Naive thymus-derived CD4-positive, alpha-beta T cell (primary cell): ENCODE measurements around the gene GNA12. TPM values are rescaled to one million over a fixed set of nuclear protein-coding genes. Genes with fewer than 3 reads are reported as not detected.

Experiments used
- ATAC-seq: fragments of 150-1000 bp; cut with Tn5 transposase; 2 replicates; pipeline ENCODE4 v1.10.0; 2021; ENCODE audit warnings: mild to moderate bottlenecking, moderate library complexity
- CTCF ChIA-PET: fragments of 350-600 bp; sonication (Branson Sonifier 250); formaldehyde crosslinking; loops from one replicate; lab custom pipeline; 2021; ENCODE audit warnings: antibody characterized with exemption; lab: Charles Lee
- POLR2A ChIA-PET: fragments of 350-600 bp; sonication (Branson Sonifier 250); formaldehyde crosslinking; loops from one replicate; lab custom pipeline; 2021; ENCODE audit warnings: antibody characterized with exemption, inconsistent platforms; lab: Charles Lee
- DNase-seq, 9 donors: peaks; one replicate each; pipeline versions ENCODE4 v3.0.0 to v3.0.0-alpha.2; 2020 to 2022; ENCODE audit warnings: mixed read lengths in 1 of 9
- H3K27ac ChIP-seq: one replicate; pipeline ENCODE4 v1.7.0; 2013; ENCODE audit warnings: mild to moderate bottlenecking, low read depth, low read length, moderate library complexity
- H3K27me3 ChIP-seq, 2 donors: one replicate each; pipeline ENCODE4 v1.7.0; 2013; ENCODE audit warnings: low read length in 2 of 2, mild to moderate bottlenecking in 2 of 2, moderate library complexity in 2 of 2; ENCODE audit not compliant: control insufficient read depth in 2 of 2, insufficient read depth in 2 of 2
- H3K36me3 ChIP-seq, 3 experiments: 1 replicate in 2 of 3; 2 replicates in 1 of 3; pipeline ENCODE4 v1.7.0; 2013; ENCODE audit warnings: low read length in 3 of 3, mild to moderate bottlenecking in 3 of 3, moderate library complexity in 1 of 3; ENCODE audit not compliant: insufficient read depth in 3 of 3, control insufficient read depth in 2 of 3
- H3K4me1 ChIP-seq, 2 donors: one replicate each; pipeline ENCODE4 v1.7.0; 2013; ENCODE audit warnings: low read length in 2 of 2, mild to moderate bottlenecking in 2 of 2, moderate library complexity in 1 of 2; ENCODE audit not compliant: control insufficient read depth in 2 of 2, insufficient read depth in 2 of 2
- H3K4me3 ChIP-seq: 2 replicates; pipeline ENCODE4 v1.7.0; 2013; ENCODE audit warnings: mild to moderate bottlenecking, low read length
- H3K9me3 ChIP-seq, 3 experiments: 1 replicate in 2 of 3; 2 replicates in 1 of 3; pipeline ENCODE4 v1.7.0; 2013; ENCODE audit warnings: low read length in 3 of 3; ENCODE audit not compliant: control insufficient read depth in 2 of 3
- H3K27ac Mint-ChIP-seq, 9 donors: one replicate each; pipeline ENCODE4 v1.8.0; 2020 to 2022; ENCODE audit warnings: mixed read lengths in 9 of 9, mild to moderate bottlenecking in 8 of 9, moderate library complexity in 5 of 9, inconsistent platforms in 2 of 9
- H3K27me3 Mint-ChIP-seq, 5 donors: one replicate each; pipeline ENCODE4 v1.8.0; 2021 to 2022; ENCODE audit warnings: mixed read lengths in 5 of 5, mild to moderate bottlenecking in 1 of 5
- H3K36me3 Mint-ChIP-seq, 5 donors: one replicate each; pipeline ENCODE4 v1.8.0; 2020 to 2022; ENCODE audit warnings: mixed read lengths in 5 of 5, mild to moderate bottlenecking in 3 of 5, inconsistent platforms in 1 of 5
- H3K4me1 Mint-ChIP-seq, 7 donors: one replicate each; pipeline ENCODE4 v1.8.0; 2020 to 2022; ENCODE audit warnings: mixed read lengths in 7 of 7, mild to moderate bottlenecking in 3 of 7, inconsistent platforms in 1 of 7
- H3K4me3 Mint-ChIP-seq, 10 donors: one replicate each; pipeline ENCODE4 v1.8.0; 2020 to 2022; ENCODE audit warnings: mild to moderate bottlenecking in 10 of 10, mixed read lengths in 10 of 10, moderate library complexity in 6 of 10, inconsistent platforms in 2 of 10
- H3K9me3 Mint-ChIP-seq, 11 donors: one replicate each; pipeline ENCODE4 v1.8.0; 2020 to 2022; ENCODE audit warnings: mixed read lengths in 11 of 11, mild to moderate bottlenecking in 4 of 11, inconsistent platforms in 1 of 11, moderate library complexity in 1 of 11
- intact Hi-C, 2 donors: fragments of 100-400 bp; cut with micrococcal nuclease; formaldehyde crosslinking; loops; one replicate each; pipeline ENCODE4 v1.15.1; 2023
- polyA plus RNA-seq, 2 donors: library from polyadenylated mRNA; unstranded; fragments of 300-500 nt; fragmentation: Illumina TruSeq; gene quantifications; one replicate each; pipeline ENCODE4 v1.2.3, GENCODE V29; 2021
- total RNA-seq, 6 experiments: library from RNA in 5 of 6; stranded (reverse) in 5 of 6; gene quantifications; 1 replicate in 5 of 6; 2 replicates in 1 of 6; pipeline ENCODE4 v1.2.3 and lab custom pipeline; 2021 to 2026

Gene GNA12
- total and polyA plus RNA-seq, 7 experiments from 2014 or later = 4.2 to 25.7 (median 18.5) TPM

DNA sequence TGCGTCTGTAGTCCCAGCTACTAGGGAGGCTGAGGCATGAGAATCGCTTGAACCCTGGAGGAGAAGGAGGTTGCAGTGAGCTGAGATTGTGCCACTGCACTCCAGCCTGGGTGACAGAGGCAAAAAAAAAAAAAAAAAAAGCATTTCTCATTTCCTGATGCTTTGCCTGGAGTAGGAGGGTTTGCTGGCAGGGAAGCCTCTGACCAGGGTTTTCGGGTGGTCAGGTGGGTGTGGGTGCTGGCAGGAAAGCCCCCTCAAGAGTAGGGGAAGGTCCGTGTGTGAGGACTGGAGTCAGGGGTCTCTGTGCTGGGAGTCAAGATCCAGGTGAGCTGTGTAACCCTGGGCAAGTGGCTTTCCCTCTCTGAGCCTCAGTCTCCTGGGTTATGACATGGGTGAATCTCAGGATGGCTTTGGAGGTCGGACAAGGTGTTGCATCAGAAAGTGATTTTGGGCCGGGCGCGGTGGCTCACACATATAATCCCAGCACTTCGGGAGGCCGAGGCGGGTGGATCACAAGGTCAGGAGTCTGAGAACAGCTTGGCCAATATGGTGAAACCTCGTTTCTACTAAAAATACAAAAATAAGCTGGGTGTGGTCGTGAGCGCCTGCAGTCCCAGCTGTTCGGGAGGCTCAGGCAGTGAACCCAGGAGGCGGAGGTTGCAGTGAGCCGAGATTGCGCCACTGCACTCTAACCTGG, 152.9 kb downstream of the GNA12 start:
- no peaks in the 10 kb centered on the region for H3K9me3 Mint-ChIP-seq
- intact Hi-C loops = no loop called here
- H3K4me1 ChIP-seq = peaks cover 0 to 11% of the 10 kb centered on the region in 2 donors
- H3K27ac Mint-ChIP-seq = no peak overlapping the region
- CTCF ChIA-PET = interaction anchor here (1.5 kb wide), 1 partner anchor 19 kb away, joined by 7 read pairs; no protein-coding TSS in a partner anchor
- H3K27ac ChIP-seq = no peak overlapping the region
- H3K4me3 Mint-ChIP-seq = no peak overlapping the region
- POLR2A ChIA-PET = no interaction called here
- no peaks in the 10 kb centered on the region for H3K36me3 ChIP-seq
- no peaks in the 10 kb centered on the region for H3K9me3 ChIP-seq
- ATAC-seq = peak; percentile 26
- no peaks in the 10 kb centered on the region for H3K36me3 Mint-ChIP-seq
- H3K4me1 Mint-ChIP-seq = peaks cover 0 to 10% (median 5%) of the 10 kb centered on the region in 7 donors
- H3K4me3 ChIP-seq = no peak overlapping the region
- peaks cover 22 to 43% (median 26%) of the 10 kb centered on the region in 5 donors for H3K27me3 Mint-ChIP-seq
- no peak for DNase-seq
- peaks cover 7 to 11% of the 10 kb centered on the region in 2 donors for H3K27me3 ChIP-seq

DNA sequence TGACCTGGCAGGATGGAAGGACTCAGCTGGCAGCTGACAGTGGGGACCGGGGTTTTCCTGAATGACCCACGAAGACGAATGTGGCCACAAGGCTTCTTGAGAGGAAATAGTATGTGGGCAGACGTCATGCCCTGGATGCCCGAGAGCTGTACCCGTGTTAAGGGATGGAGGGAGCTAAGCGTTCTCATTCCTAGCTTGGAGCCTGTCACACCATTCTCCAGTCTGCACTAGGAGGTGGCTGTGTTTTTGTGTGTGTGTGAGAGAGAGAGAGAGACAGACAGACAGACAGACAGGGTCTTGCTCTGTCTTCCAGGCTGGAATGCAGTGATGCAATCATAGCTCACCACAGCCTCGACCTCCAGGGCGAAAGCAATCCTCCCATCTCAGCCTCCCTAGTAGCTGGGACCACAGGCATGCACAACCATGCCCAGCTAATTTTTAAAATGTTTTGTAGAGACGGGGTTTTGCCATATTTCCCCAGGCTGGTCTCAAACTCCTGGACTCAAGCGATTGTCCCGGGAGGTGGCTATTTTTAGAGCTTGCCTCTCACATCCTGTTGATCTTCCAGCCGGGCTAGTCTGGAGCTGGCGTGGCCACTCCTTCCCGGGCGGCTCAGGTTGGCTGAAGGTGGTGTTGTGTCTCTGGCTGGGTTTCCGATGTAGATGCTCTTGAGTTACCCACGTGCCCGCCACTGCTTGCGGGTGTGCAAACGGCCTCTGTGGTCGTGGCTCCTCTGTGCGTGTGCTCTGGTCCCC, 154.0 kb downstream of the GNA12 start:
- peaks cover 0 to 10% (median 5%) of the 10 kb centered on the region in 7 donors for H3K4me1 Mint-ChIP-seq
- CTCF ChIA-PET = interaction anchor here (1.0 kb wide), 1 partner anchor 18 kb away, joined by 3 read pairs; no protein-coding TSS in a partner anchor
- no peak for DNase-seq
- H3K27me3 Mint-ChIP-seq = peaks cover 25 to 47% (median 30%) of the 10 kb centered on the region in 5 donors
- peak; percentile 26 for ATAC-seq
- H3K4me3 Mint-ChIP-seq = no peak overlapping the region
- POLR2A ChIA-PET = interaction anchor here (0.6 kb wide), 1 partner anchor 38 kb away, joined by 4 read pairs; no protein-coding TSS in a partner anchor
- no peak overlapping the region for H3K27ac Mint-ChIP-seq
- H3K27me3 ChIP-seq = peaks cover 7 to 11% of the 10 kb centered on the region in 2 donors
- no peak overlapping the region for H3K27ac ChIP-seq
- H3K9me3 Mint-ChIP-seq = no peaks in the 10 kb centered on the region
- peaks cover 0 to 11% of the 10 kb centered on the region in 2 donors for H3K4me1 ChIP-seq
- intact Hi-C loops = no loop called here
- H3K36me3 Mint-ChIP-seq = no peaks in the 10 kb centered on the region
- H3K36me3 ChIP-seq = no peaks in the 10 kb centered on the region
- no peak overlapping the region for H3K4me3 ChIP-seq
- H3K9me3 ChIP-seq = no peaks in the 10 kb centered on the region

DNA sequence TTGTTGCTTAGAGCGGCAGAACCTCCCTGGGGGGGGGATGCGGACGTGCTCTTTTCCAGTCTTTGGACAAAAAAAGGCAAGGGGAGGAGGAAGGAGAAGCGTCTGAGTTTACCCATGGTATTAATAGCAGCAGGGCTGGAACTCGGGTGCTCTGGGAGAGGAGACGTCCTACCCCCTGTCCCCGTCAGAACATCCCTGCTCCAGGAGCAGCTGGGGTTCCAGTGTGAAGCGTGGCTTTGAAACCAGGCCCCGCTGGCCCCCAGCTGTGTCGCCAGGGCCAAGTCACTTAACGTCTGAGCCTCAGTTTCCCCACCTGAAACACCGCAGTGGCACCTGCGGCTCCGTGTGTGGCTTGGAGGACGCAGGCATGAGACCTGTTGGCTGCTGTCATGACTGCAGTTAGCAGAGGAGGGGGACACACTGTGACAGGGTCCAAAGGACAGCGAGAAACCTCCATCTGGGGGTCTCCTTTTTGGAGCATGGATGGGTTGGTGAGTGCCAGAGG, 154.7 kb downstream of the GNA12 start:
- no peak overlapping the region for H3K4me3 Mint-ChIP-seq

DNA sequence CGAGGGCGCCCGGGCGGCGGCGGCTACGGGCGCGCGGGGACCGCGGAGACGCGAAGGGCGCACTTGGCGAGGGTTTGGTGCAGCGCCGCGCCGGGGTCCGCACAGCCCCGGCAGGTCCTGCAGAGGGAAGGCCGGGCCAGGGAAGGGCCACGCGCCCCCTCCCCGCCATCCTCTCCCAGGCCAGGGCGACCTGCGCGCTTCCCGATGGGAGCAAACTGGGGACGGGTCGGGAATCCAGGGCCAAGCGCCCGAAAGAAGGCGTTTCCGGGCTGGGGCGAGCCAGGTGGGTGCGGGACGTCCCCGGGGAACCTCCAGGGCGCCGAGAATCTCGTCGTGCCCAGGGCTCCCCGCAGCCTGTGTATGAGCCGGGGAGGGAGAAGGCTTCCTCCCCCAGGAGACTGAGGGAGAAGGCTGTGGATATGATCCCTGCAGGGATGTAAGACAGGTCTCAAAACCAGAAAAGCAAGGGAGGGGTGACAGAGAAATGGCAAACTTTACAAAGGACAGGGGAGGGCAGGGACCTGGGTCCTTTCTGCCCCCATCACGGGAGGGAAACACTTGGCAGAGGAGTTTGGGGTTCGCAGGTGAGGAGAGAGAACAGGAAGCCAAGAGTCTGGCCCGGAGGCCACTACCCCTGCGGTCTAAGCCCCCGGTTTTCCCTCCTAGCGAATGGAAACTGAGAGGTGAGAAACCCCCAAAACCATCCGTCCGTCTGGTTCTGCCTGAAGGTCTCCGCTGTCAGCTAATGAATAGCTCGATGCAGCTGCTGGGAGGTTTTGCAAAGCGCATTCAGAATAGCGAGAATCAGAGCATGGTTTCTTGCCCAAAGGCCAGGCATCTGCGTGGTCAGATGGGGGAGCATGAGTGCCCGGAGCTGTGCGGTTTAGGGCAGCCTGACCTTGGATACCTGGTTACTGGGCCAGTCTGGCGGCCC, 155.4 kb downstream of the GNA12 start:
- Mint-ChIP-seq H3K36me3 (no peaks in the 10 kb centered on the region), H3K9me3 (no peaks in the 10 kb centered on the region), H3K4me3 (peak overlapping the region in 1 of 10 donors; percentile 51), H3K27me3 (peaks cover 25 to 49% (median 30%) of the 10 kb centered on the region in 5 donors), H3K27ac (no peak overlapping the region), H3K4me1 (peaks cover 0 to 8% (median 5%) of the 10 kb centered on the region in 7 donors)
- no peak for ATAC-seq
- CTCF ChIA-PET = no interaction called here
- no peak overlapping the region for H3K4me3 ChIP-seq
- POLR2A ChIA-PET = interaction anchor here (0.6 kb wide), 1 partner anchor 479 kb away, joined by 3 read pairs; no protein-coding TSS in a partner anchor
- no peaks in the 10 kb centered on the region for H3K36me3 ChIP-seq
- no peaks in the 10 kb centered on the region for H3K9me3 ChIP-seq
- no peak overlapping the region for H3K27ac ChIP-seq
- DNase-seq = no peak
- peaks cover 7 to 11% of the 10 kb centered on the region in 2 donors for H3K27me3 ChIP-seq
- H3K4me1 ChIP-seq = peaks cover 0 to 11% of the 10 kb centered on the region in 2 donors
- intact Hi-C loops = no loop called here

More for the DNA sequence above, 154.7 kb downstream of the GNA12 start:
- Histone ChIP-seq H3K4me1 (peaks cover 0 to 11% of the 10 kb centered on the region in 2 donors), H3K9me3 (no peaks in the 10 kb centered on the region), H3K36me3 (no peaks in the 10 kb centered on the region), H3K4me3 (no peak overlapping the region), H3K27me3 (peaks cover 7 to 11% of the 10 kb centered on the region in 2 donors), H3K27ac (no peak overlapping the region)
- no peaks in the 10 kb centered on the region for H3K36me3 Mint-ChIP-seq
- no peaks in the 10 kb centered on the region for H3K9me3 Mint-ChIP-seq
- ATAC-seq (no peak), DNase-seq (no peak)
- CTCF ChIA-PET = no interaction called here
- peaks cover 0 to 10% (median 5%) of the 10 kb centered on the region in 7 donors for H3K4me1 Mint-ChIP-seq
- H3K27me3 Mint-ChIP-seq = peaks cover 25 to 47% (median 30%) of the 10 kb centered on the region in 5 donors
- POLR2A ChIA-PET = interaction anchor here (0.6 kb wide), 1 partner anchor 480 kb away, joined by 3 read pairs; no protein-coding TSS in a partner anchor
- H3K27ac Mint-ChIP-seq = no peak overlapping the region
- intact Hi-C loops = no loop called here

DNA sequence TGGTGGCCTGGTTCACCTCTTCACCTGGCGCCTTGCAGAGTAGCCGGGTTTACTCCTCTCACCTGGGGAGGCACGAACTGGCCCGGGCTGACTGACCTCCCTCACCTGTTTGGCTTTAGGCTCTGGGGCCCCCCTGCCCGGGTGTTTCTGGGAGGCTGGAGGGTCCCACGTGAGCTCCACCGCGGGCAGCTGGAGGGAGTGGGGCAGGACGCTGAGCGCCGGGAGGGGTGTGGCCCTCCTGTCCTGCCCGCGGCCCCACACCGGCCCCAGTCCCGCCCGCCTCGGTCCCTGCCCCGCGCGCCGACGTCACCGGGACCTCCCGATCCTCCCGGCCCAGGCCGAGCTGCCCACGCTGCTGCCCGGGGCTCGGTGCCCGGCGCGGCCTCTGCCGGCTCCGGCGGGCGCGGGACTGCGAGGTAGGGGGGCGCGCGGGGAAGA, 156.2 kb downstream of the GNA12 start, which contains the start of gene AMZ1:
TSS of gene AMZ1 (plus strand) at position 322 of the 438 bp plus-strand sequence. CDS start 12,250 bp downstream, outside the sequence.
- no peaks in the 10 kb centered on the region for H3K36me3 Mint-ChIP-seq
- Histone ChIP-seq H3K4me1 (peaks cover 0 to 11% of the 10 kb centered on the region in 2 donors), H3K4me3 (no peak within 1 kb of the TSS), H3K36me3 (no peaks in the 10 kb centered on the region), H3K27ac (no peak within 1 kb of the TSS), H3K9me3 (no peaks in the 10 kb centered on the region), H3K27me3 (peaks cover 7 to 11% of the 10 kb centered on the region in 2 donors)
- ATAC-seq (peak; percentile 28), DNase-seq (no peak)
- H3K4me3 Mint-ChIP-seq = peak within 1 kb of the TSS in 2 of 10 donors; percentile 25 to 51
- CTCF ChIA-PET = no interaction called here
- peaks cover 0 to 8% (median 5%) of the 10 kb centered on the region in 7 donors for H3K4me1 Mint-ChIP-seq
- H3K27ac Mint-ChIP-seq = no peak within 1 kb of the TSS
- H3K27me3 Mint-ChIP-seq = peaks cover 25 to 49% (median 30%) of the 10 kb centered on the region in 5 donors
- intact Hi-C loops = no loop called here
- POLR2A ChIA-PET = no interaction called here
- no peaks in the 10 kb centered on the region for H3K9me3 Mint-ChIP-seq
